ENCODE measurements around the gene TESK2. TPM values are rescaled to one million over a fixed set of nuclear protein-coding genes. Genes with fewer than 3 reads are reported as not detected.

TESK2 gene
- total RNA-seq, 1 donor from 2014 or later, result 13.5 TPM

GRCh38 chr1:45328680-45329079 lies 162.3 kb downstream of the TESK2 start:
- H3K36me3 ChIP-seq, result peaks cover 0 to 28% of the 10 kb centered on the region in 2 donors

DNA sequence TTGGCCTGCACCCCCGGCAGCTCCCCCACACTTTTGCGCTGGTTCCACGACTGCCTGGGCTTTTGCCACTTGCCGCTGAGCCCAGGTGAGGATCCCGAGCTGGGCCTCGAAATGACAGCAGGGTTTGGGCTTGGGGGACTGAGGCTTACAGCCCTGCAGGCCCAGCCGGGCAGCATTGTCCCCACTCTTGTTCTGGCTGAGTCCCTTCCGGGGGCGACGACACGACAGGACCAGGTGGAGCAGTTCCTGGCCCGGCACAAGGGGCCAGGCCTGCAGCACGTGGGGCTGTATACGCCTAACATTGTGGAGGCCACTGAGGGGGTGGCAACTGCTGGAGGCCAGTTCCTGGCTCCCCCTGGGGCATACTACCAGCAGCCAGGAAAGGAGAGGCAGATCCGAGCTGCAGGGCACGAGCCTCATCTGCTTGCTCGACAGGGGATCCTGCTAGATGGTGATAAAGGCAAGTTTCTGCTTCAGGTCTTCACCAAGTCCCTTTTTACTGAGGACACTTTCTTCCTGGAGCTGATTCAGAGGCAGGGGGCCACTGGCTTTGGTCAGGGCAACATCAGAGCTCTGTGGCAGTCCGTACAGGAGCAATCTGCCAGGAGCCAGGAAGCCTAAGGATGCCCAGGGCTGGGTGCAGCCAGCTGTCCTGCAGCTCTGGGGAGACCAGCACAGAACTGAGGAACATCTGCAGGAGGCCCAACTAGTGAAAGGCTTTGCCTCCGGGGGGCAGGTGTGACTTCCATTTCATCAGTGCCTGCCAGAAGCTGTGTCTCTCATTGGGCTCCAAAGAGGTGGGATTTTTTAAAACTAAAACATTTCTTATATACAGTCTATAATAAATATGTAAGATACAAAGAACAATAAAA lies 163.1 kb downstream of the TESK2 start:
- Histone ChIP-seq H3K9me3 (no peaks in the 10 kb centered on the region), H3K36me3 (peaks cover 0 to 20% of the 10 kb centered on the region in 2 donors), H3K27ac (no peak overlapping the region), H3K4me1 (peaks cover 20% of the 10 kb centered on the region), H3K27me3 (no peaks in the 10 kb centered on the region), H3K4me3 (peak overlapping the region; percentile 62 to 63)
- TF ChIP-seq, protein P1, sequence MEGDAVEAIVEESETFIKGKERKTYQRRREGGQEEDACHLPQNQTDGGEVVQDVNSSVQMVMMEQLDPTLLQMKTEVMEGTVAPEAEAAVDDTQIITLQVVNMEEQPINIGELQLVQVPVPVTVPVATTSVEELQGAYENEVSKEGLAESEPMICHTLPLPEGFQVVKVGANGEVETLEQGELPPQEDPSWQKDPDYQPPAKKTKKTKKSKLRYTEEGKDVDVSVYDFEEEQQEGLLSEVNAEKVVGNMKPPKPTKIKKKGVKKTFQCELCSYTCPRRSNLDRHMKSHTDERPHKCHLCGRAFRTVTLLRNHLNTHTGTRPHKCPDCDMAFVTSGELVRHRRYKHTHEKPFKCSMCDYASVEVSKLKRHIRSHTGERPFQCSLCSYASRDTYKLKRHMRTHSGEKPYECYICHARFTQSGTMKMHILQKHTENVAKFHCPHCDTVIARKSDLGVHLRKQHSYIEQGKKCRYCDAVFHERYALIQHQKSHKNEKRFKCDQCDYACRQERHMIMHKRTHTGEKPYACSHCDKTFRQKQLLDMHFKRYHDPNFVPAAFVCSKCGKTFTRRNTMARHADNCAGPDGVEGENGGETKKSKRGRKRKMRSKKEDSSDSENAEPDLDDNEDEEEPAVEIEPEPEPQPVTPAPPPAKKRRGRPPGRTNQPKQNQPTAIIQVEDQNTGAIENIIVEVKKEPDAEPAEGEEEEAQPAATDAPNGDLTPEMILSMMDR (IDR thresholded peaks at IDR 0.05), result no peak
- TF ChIP-seq POLR2A (IDR thresholded peaks at IDR 0.05), result no peak
- no peak for TF ChIP-seq POLR2AphosphoS5 (IDR thresholded peaks at IDR 0.05; ENCODE audit: insufficient read depth in 1 of 2, low read depth in 1 of 2)
- no peak for DNase-seq (ENCODE audit: extremely low spot score in 2 of 2)
- intact Hi-C loops (cut with DNase I), result no loop called here

More at GRCh38 chr1:45328680-45329079, 162.3 kb downstream of the TESK2 start:
- DNase-seq (ENCODE audit: extremely low spot score in 2 of 2), result no peak
- H3K4me1 ChIP-seq, result peaks cover 20% of the 10 kb centered on the region
- no peak overlapping the region for H3K27ac ChIP-seq
- H3K4me3 ChIP-seq, result no peak overlapping the region
- no peaks in the 10 kb centered on the region for H3K9me3 ChIP-seq
- intact Hi-C loops (cut with DNase I), result no loop called here
- TF ChIP-seq, protein P1 (IDR thresholded peaks at IDR 0.05), result no peak
- no peak for TF ChIP-seq POLR2A (IDR thresholded peaks at IDR 0.05)
- TF ChIP-seq POLR2AphosphoS5 (IDR thresholded peaks at IDR 0.05; ENCODE audit: insufficient read depth in 1 of 2, low read depth in 1 of 2), result no peak
- no peaks in the 10 kb centered on the region for H3K27me3 ChIP-seq

- H3K4me3 ChIP-seq, result peak within 1 kb of the TSS; percentile 62 to 63
- peak within 1 kb of the TSS; percentile 39 for H3K27ac ChIP-seq
- peaks cover 20% of the 10 kb centered on the region for H3K4me1 ChIP-seq
- peaks cover 0 to 12% of the 10 kb centered on the region in 2 donors for H3K36me3 ChIP-seq
- no peak for DNase-seq (ENCODE audit: extremely low spot score in 2 of 2)
- intact Hi-C loops (cut with DNase I), result no loop called here
- TF ChIP-seq POLR2A (IDR thresholded peaks at IDR 0.05) (no peak), POLR2AphosphoS5 (IDR thresholded peaks at IDR 0.05; ENCODE audit: insufficient read depth in 1 of 2, low read depth in 1 of 2) (peak in 1 of 2 donors; percentile 31)
- no peaks in the 10 kb centered on the region for H3K9me3 ChIP-seq
- no peaks in the 10 kb centered on the region for H3K27me3 ChIP-seq
These were observed 164.0 kb downstream of the TESK2 start, which contains the start of gene HPDL for GRCh38 chr1:45326627-45327623. TSS of gene HPDL (plus strand) at chr1:45326895. CDS start at chr1:45327149, 254 bp downstream.

DNA sequence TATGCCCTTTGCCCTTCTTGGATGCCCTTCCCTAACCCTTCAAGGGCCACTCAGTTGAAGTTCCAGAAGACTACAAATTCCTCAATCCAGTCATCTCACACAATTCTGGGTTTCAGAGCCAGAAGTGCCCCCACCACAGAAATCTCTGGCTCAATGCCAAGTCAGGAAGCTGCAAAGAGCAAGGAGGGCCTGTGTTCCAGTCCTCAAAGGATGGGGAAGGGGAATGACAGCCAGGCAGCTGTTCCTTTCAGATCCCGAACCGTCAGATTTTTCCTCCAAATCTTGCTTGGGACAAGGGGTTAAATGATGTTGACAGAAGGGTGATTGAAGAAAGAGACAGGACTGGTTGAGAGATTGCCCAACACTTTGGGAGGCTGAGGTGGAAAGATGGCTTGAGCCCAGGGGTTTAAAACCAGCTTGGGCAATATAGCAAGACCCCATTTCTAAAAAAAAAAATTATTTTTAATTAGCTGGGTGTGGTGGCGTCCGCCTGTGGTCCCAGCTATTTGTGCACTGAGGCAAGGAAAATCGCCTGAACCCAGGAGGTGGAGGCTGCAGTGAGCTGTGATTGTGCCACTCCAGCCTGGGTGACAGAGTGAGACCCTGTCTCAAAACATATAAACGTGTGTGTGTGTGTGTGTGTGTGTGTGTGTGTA lies 165.0 kb downstream of the TESK2 start:
- H3K27ac ChIP-seq, result peak overlapping the region; percentile 39
- H3K27me3 ChIP-seq, result no peaks in the 10 kb centered on the region
- H3K36me3 ChIP-seq, result peaks cover 0 to 4% of the 10 kb centered on the region in 2 donors
- intact Hi-C loops (cut with DNase I), result no loop called here
- TF ChIP-seq, protein P1 (IDR thresholded peaks at IDR 0.05), result no peak
- TF ChIP-seq POLR2AphosphoS5 (IDR thresholded peaks at IDR 0.05; ENCODE audit: insufficient read depth in 1 of 2, low read depth in 1 of 2) (no peak), POLR2A (IDR thresholded peaks at IDR 0.05) (no peak)
- H3K4me3 ChIP-seq, result peak overlapping the region; percentile 62 to 63
- no peak for DNase-seq (ENCODE audit: extremely low spot score in 2 of 2)
- H3K9me3 ChIP-seq, result no peaks in the 10 kb centered on the region
- peaks cover 20% of the 10 kb centered on the region for H3K4me1 ChIP-seq
